HepG2 (cell line): Measurements from ENCODE around the gene DIPK1A. TPM values are rescaled to one million over a fixed set of nuclear protein-coding genes. Genes with fewer than 3 reads are reported as not detected.

Experiments
- AKAP8 ChIP-seq: sonication (generic); formaldehyde crosslinking; IDR thresholded peaks from 2 replicates; pipeline ENCODE4 v1.5.1; 2020; ENCODE audit warnings: mild to moderate bottlenecking, missing genetic modification reagents
- BRD4 ChIP-seq: sonication (generic); formaldehyde crosslinking; IDR thresholded peaks from 2 replicates; pipeline ENCODE4 v1.4.0; 2020; ENCODE audit warnings: missing genetic modification reagents
- FIP1L1 ChIP-seq: fragments of 200-400 bp; formaldehyde crosslinking; IDR thresholded peaks from 2 replicates; pipeline ENCODE4 v1.6.1; 2018; ENCODE audit warnings: low read depth, mild to moderate bottlenecking, low read length, moderate library complexity, borderline replicate concordance; ENCODE audit not compliant: insufficient read depth
- GPN1 ChIP-seq: sonication (generic); formaldehyde crosslinking; IDR thresholded peaks from 2 replicates; pipeline ENCODE4 v1.5.1; 2020; ENCODE audit warnings: missing genetic modification reagents, borderline replicate concordance
- HDAC1 ChIP-seq: sonication (generic); formaldehyde crosslinking; IDR thresholded peaks from 2 replicates; pipeline ENCODE4 v1.5.1; 2020; ENCODE audit warnings: mild to moderate bottlenecking, missing genetic modification reagents
- SALL1 ChIP-seq: sonication (generic); formaldehyde crosslinking; IDR thresholded peaks from 2 replicates; pipeline ENCODE4 v1.8.0; 2022; ENCODE audit warnings: mild to moderate bottlenecking, missing genetic modification reagents
- SIN3A ChIP-seq: IDR thresholded peaks from 2 replicates; pipeline ENCODE4 v1.6.1; 2011; ENCODE audit warnings: low read depth, mild to moderate bottlenecking, control low read depth, low read length, borderline replicate concordance
- STAT5B ChIP-seq: sonication (generic); formaldehyde crosslinking; IDR thresholded peaks from 2 replicates; pipeline ENCODE4 v1.4.0; 2020; ENCODE audit warnings: missing genetic modification reagents
- TBX2 ChIP-seq: sonication (generic); formaldehyde crosslinking; IDR thresholded peaks from 2 replicates; pipeline ENCODE4 v1.5.0; 2020; ENCODE audit warnings: missing genetic modification reagents, mild to moderate bottlenecking, borderline replicate concordance
- ZFY ChIP-seq: sonication (generic); formaldehyde crosslinking; IDR thresholded peaks from 2 replicates; pipeline ENCODE4 v1.4.0; 2020; ENCODE audit warnings: missing genetic modification reagents
- ZNF225 ChIP-seq: sonication (generic); formaldehyde crosslinking; IDR thresholded peaks from 2 replicates; pipeline ENCODE4 v1.4.0; 2020; ENCODE audit warnings: mild to moderate bottlenecking, missing genetic modification reagents
- ZNF496 ChIP-seq: sonication (generic); formaldehyde crosslinking; IDR thresholded peaks from 2 replicates; pipeline ENCODE4 v1.8.1; 2023; ENCODE audit warnings: mild to moderate bottlenecking, moderate library complexity, missing genetic modification reagents; ENCODE audit not compliant: insufficient replicate concordance
- ZNF570 ChIP-seq: sonication (generic); formaldehyde crosslinking; IDR thresholded peaks from 2 replicates; pipeline ENCODE4 v1.4.0; 2020; ENCODE audit warnings: mild to moderate bottlenecking, missing genetic modification reagents, borderline replicate concordance
- ZNF614 ChIP-seq: IDR thresholded peaks from 2 replicates; pipeline ENCODE4 v1.6.1; 2018; ENCODE audit warnings: missing biosample characterization, missing genetic modification reagents, inconsistent platforms, borderline replicate concordance
- ZNF615 ChIP-seq: sonication (generic); formaldehyde crosslinking; IDR thresholded peaks from 2 replicates; pipeline ENCODE4 v1.5.0; 2020; ENCODE audit warnings: mild to moderate bottlenecking, missing genetic modification reagents, borderline replicate concordance
- ZNF761 ChIP-seq: sonication (generic); formaldehyde crosslinking; conservative IDR thresholded peaks from 2 replicates; pipeline ENCODE4 v1.4.0; 2020; ENCODE audit warnings: mild to moderate bottlenecking, missing genetic modification reagents
- ZNF768 ChIP-seq: sonication (generic); formaldehyde crosslinking; IDR thresholded peaks from 2 replicates; pipeline ENCODE4 v1.4.0; 2020; ENCODE audit warnings: missing genetic modification reagents
- polyA plus RNA-seq, 8 experiments: library from polyadenylated mRNA; depleted of rRNA in 3 of 8; stranded (reverse) in 7 of 8; unstranded in 1 of 8; fragments of >200 nt; fragmentation: Illumina TruSeq in 4 of 8; extraction: Trizol in 4 of 8; gene quantifications; 2 replicates each; pipeline versions ENCODE4 v1.2.1 to v1.2.3, GENCODE V29; 2011 to 2016; ENCODE audit warnings: low read depth in 4 of 8, missing spikeins in 1 of 8, mixed read lengths in 1 of 8; ENCODE audit not compliant: insufficient read depth in 1 of 8
- total RNA-seq, 5 experiments: library from RNA; depleted of rRNA; stranded (reverse); fragments of >200 nt; fragmentation: Illumina TruSeq; extraction: Trizol; gene quantifications; 2 replicates each; pipeline ENCODE4 v1.2.3, GENCODE V29; 2016; ENCODE audit warnings: low read depth in 1 of 5
- TF ChIP-seq, protein P1 (sequence below): sonication (generic); formaldehyde crosslinking; IDR thresholded peaks from 2 replicates; pipeline ENCODE4 v1.9.0; 2021; ENCODE audit warnings: missing genetic modification reagents, mild to moderate bottlenecking, borderline replicate concordance
- TF ChIP-seq, protein P2 (sequence below): sonication (generic); formaldehyde crosslinking; IDR thresholded peaks from 2 replicates; pipeline ENCODE4 v1.4.0; 2020; ENCODE audit warnings: missing genetic modification reagents
- TF ChIP-seq, protein P3 (sequence below): sonication (generic); formaldehyde crosslinking; IDR thresholded peaks from 2 replicates; pipeline ENCODE4 v1.5.1; 2020; ENCODE audit warnings: mild to moderate bottlenecking, missing genetic modification reagents, moderate library complexity
- TF ChIP-seq, protein P4 (sequence below): sonication (generic); formaldehyde crosslinking; IDR thresholded peaks from 2 replicates; pipeline ENCODE4 v1.8.1; 2023; ENCODE audit warnings: missing genetic modification reagents, mild to moderate bottlenecking, borderline replicate concordance
- TF ChIP-seq, protein P5 (sequence below): sonication (generic); formaldehyde crosslinking; IDR thresholded peaks from 2 replicates; pipeline ENCODE4 v1.4.0; 2020; ENCODE audit warnings: missing genetic modification reagents

The DIPK1A gene
- total and polyA plus RNA-seq, 2 of the 13 experiments (the other 11 are each of a cell fraction or from before 2014, with no cell fraction given): 8.4 TPM

DNA sequence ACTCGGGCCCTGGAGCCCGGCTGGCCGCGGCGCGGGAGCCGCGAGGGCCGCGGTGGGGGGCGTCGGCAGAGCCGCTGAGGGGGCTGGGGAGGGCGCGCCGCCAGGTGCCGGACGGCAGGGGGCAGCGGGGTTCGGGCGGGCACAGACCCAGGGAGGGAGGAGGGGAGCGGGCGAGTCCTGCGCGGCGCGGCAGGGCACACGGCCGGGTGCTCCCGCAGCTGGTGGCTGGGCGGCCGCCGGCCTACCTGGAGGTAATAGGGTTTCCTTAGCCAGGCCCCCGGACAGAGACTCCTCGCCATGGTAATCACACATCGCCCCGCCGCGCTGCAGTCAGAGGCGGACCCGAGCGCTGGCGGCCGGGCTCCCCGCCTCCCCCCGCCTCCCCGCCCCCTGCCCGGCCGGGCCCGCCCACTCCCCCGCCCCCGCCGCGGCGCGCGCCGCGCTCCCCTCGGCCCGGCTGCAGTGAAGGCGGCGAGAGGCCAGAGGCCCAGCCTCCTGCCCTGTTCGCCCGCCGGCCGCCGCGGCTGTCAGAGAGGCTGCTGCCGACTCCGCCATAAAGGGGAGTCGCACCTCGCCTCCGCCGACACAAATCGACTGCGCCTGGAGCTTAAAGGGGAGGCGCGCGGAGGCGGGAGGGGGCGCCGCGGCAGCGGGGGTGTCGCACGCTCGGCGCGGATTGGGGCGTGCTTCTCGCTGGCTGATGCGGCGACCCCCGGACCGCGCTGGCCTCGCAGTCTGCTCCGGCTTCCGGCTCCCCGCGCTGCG, at the start of gene DIPK1A (continued):
- TF ChIP-seq, protein P1, sequence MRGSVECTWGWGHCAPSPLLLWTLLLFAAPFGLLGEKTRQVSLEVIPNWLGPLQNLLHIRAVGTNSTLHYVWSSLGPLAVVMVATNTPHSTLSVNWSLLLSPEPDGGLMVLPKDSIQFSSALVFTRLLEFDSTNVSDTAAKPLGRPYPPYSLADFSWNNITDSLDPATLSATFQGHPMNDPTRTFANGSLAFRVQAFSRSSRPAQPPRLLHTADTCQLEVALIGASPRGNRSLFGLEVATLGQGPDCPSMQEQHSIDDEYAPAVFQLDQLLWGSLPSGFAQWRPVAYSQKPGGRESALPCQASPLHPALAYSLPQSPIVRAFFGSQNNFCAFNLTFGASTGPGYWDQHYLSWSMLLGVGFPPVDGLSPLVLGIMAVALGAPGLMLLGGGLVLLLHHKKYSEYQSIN (CRISPR knock-in tag): no peak
- TF ChIP-seq ZNF615 (CRISPR knock-in tag) (no peak), TBX2 (CRISPR knock-in tag) (peak; percentile 81; the same call in 1 of the 2 replicates), AKAP8 (no peak), ZNF768 (CRISPR knock-in tag) (peak; percentile 55), ZNF570 (CRISPR knock-in tag) (0 out of 2 replicates have a peak, but pooled peaks have one; percentile 48), SALL1 (peak; percentile 73; the same call in 1 of the 2 replicates), SIN3A (peak; percentile 52; the same call in 1 of the 2 replicates), ZNF614 (CRISPR knock-in tag) (0 out of 2 replicates have a peak, but pooled peaks have one; percentile 22), BRD4 (CRISPR knock-in tag) (0 out of 2 replicates have a peak, but pooled peaks have one; percentile 32), ZNF496 (no peak), ZFY (peak; percentile 69), ZNF225 (CRISPR knock-in tag) (no peak), GPN1 (no peak), STAT5B (CRISPR knock-in tag) (no peak), FIP1L1 (no peak), HDAC1 (CRISPR knock-in tag) (peak; percentile 77), ZNF761 (CRISPR knock-in tag) (peak; percentile 75; the same call in 1 of the 2 replicates)
- TF ChIP-seq, protein P2, sequence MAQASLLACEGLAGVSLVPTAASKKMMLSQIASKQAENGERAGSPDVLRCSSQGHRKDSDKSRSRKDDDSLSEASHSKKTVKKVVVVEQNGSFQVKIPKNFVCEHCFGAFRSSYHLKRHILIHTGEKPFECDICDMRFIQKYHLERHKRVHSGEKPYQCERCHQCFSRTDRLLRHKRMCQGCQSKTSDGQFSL (CRISPR knock-in tag): no peak
- TF ChIP-seq, protein P3, sequence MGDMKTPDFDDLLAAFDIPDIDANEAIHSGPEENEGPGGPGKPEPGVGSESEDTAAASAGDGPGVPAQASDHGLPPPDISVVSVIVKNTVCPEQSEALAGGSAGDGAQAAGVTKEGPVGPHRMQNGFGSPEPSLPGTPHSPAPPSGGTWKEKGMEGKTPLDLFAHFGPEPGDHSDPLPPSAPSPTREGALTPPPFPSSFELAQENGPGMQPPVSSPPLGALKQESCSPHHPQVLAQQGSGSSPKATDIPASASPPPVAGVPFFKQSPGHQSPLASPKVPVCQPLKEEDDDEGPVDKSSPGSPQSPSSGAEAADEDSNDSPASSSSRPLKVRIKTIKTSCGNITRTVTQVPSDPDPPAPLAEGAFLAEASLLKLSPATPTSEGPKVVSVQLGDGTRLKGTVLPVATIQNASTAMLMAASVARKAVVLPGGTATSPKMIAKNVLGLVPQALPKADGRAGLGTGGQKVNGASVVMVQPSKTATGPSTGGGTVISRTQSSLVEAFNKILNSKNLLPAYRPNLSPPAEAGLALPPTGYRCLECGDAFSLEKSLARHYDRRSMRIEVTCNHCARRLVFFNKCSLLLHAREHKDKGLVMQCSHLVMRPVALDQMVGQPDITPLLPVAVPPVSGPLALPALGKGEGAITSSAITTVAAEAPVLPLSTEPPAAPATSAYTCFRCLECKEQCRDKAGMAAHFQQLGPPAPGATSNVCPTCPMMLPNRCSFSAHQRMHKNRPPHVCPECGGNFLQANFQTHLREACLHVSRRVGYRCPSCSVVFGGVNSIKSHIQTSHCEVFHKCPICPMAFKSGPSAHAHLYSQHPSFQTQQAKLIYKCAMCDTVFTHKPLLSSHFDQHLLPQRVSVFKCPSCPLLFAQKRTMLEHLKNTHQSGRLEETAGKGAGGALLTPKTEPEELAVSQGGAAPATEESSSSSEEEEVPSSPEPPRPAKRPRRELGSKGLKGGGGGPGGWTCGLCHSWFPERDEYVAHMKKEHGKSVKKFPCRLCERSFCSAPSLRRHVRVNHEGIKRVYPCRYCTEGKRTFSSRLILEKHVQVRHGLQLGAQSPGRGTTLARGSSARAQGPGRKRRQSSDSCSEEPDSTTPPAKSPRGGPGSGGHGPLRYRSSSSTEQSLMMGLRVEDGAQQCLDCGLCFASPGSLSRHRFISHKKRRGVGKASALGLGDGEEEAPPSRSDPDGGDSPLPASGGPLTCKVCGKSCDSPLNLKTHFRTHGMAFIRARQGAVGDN: peak; percentile 77
- TF ChIP-seq, protein P4, sequence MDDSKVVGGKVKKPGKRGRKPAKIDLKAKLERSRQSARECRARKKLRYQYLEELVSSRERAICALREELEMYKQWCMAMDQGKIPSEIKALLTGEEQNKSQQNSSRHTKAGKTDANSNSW (CRISPR knock-in tag): peak; percentile 66; the same call in 1 of the 2 replicates
- TF ChIP-seq, protein P5, sequence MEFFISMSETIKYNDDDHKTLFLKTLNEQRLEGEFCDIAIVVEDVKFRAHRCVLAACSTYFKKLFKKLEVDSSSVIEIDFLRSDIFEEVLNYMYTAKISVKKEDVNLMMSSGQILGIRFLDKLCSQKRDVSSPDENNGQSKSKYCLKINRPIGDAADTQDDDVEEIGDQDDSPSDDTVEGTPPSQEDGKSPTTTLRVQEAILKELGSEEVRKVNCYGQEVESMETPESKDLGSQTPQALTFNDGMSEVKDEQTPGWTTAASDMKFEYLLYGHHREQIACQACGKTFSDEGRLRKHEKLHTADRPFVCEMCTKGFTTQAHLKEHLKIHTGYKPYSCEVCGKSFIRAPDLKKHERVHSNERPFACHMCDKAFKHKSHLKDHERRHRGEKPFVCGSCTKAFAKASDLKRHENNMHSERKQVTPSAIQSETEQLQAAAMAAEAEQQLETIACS (CRISPR knock-in tag): peak; percentile 32; the same call in 1 of the 2 replicates
